ENCODE measurements around the gene IMPA2.

GRCh38 chr18:12027046-12027445, 45.7 kb downstream of the IMPA2 start:
- TF ChIP-seq EP300 (IDR thresholded peaks at IDR 0.05) (no peak), POLR2AphosphoS5 (IDR thresholded peaks at IDR 0.05) (peak; percentile 72), CTCF (IDR thresholded peaks at IDR 0.05) (no peak), POLR2A (IDR thresholded peaks at IDR 0.05) (no peak)

Data from gastroesophageal sphincter (tissue), 3 donors.